HG03039 (cell line): Measurements from ENCODE around the gene SPIB.
"Not testable (repeated sequence)": the region's sequence is repeated elsewhere in the genome, so short reads cannot be mapped to it uniquely, and the experiment has no call there.

ENCODE experiments used
- ATAC-seq: cut with Tn5 transposase; IDR thresholded peaks from one replicate; pipeline ENCODE4 v1.9.1; 2021; ENCODE audit warnings: mild to moderate bottlenecking, moderate library complexity; ENCODE audit not compliant: unreplicated experiment

The SPIB gene

DNA sequence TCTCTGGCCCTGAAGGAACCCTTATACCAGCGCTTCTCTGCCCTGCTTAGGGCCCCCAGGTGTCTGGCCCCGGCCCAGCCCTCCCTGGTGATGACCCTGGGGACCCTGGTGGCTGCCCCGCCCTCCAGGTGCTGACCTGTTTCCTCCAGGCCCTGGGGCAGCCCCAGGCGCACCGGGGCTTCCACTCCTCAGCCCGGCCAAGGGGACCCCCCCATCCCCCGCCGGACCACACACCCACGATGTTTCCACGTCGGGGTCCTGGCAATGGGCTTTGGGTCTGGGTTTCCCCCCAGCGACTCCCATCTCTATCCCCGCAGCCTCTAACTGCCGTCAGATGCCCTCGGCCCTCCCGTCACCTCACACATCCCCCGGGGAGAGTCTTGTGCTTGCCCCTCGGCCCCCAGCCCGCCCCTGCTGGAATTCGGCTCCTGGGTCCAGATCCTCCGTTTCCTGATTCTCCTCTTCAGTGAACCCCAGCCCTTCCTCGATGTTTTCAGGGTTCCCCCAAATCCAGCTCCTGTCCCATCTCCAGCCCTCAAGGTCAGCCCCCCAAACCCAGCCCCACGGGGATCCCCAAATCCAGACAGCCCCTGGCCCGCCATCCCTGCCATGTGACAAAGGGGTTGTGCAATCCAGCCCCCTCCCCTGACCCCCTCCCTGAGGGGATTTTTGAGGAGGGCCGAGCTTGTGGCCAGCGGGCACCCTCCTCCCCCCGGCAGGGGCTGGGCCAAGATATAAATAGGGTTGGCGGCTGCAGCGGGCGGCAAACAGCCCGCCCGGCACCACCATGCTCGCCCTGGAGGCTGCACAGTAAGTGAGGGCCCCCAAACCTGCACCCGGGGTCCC, at the start of gene SPIB:
Gene SPIB (plus strand): TSS at position 763 of the 846 bp plus-strand sequence. CDS start 25 bp downstream, at position 788.
- ATAC-seq = no peak

GRCh38 chr19:50371914-50372475, 46.7 kb upstream of the SPIB start:
- ATAC-seq = no peak

GRCh38 chr19:50376166-50377050, 42.3 kb upstream of the SPIB start, which contains the start of gene NR1H2:
Gene NR1H2 (plus strand): TSS chr19:50376457. CDS start chr19:50377606, 1,149 bp downstream.
- peak; percentile 77 for ATAC-seq

DNA sequence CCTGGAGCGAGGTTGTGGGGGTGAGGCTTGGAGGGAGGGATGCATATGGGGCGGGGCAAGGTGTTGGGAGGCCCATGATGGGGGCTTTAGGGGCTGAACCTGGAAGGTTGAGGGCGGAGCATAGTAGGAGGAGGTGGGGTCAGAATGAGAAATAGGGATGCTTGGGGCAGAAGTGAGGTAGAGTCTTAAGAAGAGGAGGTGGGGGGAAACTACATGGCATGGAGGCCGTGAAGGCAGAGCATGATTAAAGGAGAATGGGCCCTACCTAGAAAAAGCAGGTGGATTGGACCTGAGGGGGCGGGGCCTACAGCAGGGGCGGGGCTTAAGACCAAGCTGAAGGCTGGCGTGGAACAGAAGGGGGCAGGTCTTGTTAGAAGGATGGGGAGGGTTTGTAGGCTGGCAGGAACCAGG, 41.7 kb upstream of the SPIB start:
- ATAC-seq = no peak

DNA sequence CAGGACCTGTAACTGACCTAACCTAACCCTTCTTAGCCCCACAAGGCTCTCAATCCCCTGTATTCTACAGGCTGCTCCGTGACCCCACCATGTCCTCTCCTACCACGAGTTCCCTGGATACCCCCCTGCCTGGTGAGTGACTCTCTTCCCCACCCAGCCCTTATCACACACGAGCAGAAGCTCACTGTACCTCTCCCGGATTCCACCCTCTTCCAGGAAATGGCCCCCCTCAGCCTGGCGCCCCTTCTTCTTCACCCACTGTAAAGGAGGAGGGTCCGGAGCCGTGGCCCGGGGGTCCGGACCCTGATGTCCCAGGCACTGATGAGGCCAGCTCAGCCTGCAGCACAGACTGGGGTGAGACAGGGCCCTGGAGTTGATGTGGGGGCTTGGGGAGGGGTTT, 41.2 kb upstream of the SPIB start:
- ATAC-seq = no peak

GRCh38 chr19:50378169-50378862, 40.4 kb upstream of the SPIB start:
- no peak for ATAC-seq

DNA sequence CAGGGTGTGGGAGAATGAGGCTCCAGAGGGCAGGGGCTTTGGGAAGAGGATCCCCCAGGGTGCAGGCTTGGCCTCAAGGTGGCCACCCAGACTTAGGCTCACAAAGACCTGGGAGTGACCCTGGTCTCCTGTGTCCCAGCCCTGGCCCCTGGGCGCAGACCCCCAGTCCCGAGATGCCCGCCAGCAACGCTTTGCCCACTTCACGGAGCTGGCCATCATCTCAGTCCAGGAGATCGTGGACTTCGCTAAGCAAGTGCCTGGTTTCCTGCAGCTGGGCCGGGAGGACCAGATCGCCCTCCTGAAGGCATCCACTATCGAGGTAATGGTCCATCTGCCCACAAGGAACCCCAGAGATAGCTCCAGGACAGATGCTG, 39.9 kb upstream of the SPIB start:
- ATAC-seq = no peak

GRCh38 chr19:50379602-50380001, 39.1 kb upstream of the SPIB start:
- ATAC-seq = no peak

DNA sequence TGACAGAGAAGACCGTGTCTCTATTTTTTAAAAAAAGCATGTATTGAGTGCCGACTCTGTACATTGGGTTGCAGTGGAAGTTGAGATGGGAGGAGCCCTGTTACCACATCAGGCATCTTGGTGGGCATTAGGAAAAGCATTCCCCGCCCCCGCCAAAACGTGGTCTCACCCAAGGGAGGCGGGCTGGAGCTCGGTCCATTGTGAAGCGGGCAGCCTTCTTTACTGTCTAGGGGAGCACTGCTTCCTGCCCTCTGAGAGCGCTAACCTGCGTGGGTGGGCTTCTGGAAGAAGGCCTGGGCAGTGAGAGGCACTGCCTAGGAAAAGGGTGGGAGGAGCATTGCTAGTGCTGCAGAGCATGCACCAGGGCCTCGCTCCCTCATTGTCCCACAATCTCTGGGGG, 38.6 kb upstream of the SPIB start:
- no peak for ATAC-seq

DNA sequence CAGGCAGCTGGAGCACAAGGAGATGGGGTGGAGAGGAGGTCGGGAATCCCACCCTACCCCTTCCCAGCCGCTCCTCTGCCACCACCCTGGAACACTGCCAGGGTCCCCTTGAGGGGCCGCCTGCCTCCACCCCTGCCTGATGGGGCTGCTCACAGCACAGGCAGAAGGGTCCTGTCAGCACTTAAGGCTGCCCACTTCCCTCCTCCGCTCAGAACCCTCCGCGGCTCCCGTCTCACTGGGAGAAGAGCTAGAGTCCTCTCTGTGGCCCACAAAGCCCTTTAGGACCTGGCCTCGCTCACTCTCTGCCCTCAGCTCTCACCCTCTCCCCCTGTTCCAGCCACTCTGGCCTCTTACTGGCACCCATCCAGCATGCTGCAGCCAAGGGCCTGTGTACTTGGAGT, 38.0 kb upstream of the SPIB start:
- no peak for ATAC-seq

DNA sequence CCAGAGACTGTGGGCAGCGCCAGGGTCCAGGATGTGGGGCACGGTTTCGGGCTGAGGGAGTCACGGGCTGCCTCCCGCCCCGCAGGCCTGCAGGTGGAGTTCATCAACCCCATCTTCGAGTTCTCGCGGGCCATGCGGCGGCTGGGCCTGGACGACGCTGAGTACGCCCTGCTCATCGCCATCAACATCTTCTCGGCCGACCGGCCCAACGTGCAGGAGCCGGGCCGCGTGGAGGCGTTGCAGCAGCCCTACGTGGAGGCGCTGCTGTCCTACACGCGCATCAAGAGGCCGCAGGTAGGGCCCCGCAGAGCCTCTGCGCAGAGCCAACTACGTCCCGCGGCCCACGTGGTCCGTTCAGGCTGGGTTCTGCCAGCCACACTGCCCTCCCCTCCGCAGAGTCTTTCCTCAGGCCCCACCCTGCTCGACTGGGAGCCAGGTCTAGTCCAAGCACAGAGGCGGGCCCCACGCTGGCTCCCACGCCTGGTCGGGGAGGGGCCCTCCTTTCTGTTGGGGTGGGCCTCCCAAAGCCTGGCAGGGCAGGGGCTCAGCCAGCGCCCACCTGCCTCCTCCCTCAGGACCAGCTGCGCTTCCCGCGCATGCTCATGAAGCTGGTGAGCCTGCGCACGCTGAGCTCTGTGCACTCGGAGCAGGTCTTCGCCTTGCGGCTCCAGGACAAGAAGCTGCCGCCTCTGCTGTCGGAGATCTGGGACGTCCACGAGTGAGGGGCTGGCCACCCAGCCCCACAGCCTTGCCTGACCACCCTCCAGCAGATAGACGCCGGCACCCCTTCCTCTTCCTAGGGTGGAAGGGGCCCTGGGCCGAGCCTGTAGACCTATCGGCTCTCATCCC, 36.6 kb upstream of the SPIB start:
- ATAC-seq = no peak

DNA sequence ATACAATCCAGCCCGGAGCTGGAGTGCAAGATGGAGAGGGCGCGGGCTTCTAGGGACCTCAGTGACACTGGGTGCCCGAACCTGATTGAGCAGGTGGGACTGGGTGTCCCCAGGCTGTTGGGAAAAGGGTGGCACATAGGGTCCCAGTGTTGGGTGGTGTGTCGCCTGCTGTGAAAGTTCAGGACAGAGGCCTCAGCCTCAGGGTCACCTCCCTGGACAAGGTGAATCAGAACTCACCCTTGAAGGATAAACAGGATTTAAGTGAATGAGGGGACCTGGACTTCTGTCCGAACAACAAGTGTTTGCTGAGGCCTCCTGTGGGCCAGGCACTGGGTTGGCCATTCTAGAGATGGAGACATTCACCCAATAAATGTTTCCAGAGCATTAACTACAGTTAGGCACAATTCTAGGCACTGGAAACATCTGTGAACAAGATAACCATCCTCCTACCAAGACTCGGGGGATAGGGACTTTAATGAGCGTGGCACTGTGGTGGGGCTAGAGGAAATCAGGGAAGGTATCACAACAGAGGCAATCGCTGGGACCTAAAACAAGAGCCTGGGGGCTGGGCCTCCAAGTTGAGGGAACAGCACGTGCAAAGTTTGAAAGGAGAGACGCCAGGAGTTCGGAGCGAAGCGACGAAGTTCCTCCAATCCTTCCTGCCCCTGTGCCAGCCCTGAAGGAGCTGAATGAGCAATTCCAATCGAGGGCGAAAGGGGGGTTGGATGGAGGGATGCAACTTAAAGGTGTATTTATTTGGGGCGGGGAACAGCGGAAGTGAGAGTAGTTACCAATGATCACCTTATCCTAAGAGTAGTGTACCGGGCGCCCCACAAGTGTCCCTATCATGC, 35.5 kb upstream of the SPIB start:
- ATAC-seq = no peak

DNA sequence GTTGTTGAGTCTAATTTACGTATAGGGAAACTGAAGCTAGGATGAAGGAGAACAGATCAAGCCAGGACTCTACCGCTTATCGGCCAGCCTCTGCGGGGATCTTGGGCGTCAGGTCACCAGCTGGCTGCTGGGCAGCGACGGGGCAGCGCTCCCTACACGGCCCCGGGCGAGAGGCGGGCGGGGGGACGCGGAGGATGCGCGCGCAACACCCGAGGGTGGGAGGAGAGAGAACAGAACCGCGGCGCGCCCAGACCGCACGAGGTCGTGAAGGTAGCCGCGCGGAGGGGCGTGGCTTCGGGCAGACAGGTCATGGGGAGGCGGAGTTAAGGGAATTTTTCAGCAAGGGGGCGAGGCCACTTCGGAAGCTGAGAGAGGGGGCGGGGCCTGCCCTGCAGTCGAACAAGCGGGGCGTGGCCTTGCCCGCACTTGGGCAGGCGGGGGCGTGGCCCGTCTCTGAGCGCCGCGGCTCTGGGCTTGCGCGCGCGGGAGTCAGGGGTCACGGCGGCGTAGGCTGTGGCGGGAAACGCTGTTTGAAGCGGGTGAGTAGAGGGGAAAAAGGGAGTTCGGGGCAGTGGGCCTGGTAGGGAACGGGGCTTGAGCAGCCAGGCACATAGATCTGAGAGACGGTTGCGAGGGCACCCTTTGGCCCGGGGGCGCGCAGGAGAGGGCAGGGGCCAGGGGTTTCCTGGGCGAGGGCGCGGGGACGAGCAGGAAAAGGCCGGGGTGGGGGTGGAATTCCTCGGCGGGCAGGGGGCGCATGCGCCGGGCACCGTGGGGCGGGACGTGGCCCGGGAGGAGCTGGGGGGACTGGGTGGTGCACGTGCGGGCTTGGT, 34.7 kb upstream of the SPIB start, which contains the start of gene POLD1:
Gene POLD1 (plus strand): TSS at position 496 of the 833 bp plus-strand sequence. CDS start 14,505 bp downstream, outside the sequence.
- ATAC-seq = peak; percentile 74

DNA sequence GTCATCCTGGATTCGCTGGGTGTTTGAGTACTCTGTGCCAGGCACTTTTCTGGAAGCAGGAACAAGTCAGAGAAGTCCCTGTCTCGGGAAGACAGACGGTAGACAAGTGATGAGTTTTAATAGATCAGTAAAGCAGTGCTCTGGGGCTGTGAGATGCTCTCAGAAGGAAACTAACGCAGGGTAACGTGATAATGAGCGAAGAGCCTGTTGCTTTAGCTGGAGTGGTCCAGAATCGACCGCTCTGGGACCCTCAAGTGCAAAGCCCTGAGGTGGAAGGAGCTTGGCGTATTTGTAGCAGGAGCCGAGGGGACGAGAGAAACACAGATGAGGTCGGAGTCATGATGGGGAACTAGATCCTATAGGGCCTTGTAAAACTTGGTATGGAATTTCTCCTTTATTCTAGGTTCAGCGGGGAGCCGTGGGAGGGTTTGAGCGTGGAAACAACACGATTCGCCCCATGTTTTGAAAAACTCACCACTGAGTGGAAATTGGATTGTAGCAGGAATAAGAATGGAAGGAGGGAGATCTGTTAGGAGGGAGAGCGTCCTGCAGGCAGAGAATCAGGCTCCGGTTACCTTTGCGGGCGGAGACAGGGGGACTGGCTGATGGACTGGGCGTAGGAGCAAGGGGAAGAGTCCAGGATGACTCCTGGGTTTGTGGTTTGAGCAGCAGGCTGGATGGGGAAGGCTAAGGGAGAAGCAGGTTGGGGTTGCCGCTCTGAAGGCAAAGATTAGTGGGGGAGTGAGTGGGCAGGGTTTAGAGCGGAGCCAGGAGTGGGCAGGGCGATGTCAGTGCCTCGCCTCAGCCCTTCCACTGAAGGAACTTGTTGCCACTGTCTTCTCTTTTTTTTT, 33.8 kb upstream of the SPIB start:
- ATAC-seq = no peak

DNA sequence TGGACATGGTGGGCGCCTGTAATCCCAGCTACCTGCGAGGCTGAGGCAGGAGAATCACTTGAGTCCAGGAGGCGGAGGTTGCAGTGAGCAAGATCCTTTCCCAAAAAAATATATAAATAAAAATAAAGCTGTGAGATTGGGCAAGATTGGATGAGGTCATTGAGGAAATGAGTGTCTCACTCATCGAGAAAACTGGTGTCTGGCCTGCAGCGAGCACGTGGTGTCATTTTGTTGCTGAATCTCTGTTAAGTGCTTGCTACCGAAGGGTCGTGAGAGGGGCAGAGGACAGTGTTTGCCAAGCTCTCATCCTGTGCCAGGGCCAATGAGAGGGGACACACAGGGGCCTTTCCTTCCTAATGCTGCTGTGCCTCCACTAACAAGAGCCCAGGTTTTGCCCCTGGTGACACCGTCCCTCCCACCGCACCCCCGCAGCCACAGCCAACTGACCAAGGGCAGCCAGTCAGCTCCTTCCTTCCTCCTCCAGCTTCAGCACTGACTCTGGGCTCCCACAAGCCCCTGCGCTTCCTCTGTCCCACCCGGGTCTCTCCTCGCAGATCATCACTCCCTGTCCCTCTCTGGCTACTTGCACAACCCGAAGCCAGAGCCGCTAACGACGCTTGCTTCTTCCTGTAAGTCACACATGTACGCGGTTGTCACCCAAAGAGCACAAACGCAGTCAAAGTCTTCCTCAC, 31.4 kb upstream of the SPIB start:
- no peak for ATAC-seq

GRCh38 chr19:50387868-50388245, 30.9 kb upstream of the SPIB start:
- ATAC-seq = no peak

- not testable (repeated sequence) for ATAC-seq
Measured at GRCh38 chr19:50390295-50390694, 28.4 kb upstream of the SPIB start.
